HG02884 (cell line): ENCODE measurements around the gene LBH.

ENCODE experiments used
- ATAC-seq: cut with Tn5 transposase; IDR thresholded peaks from one replicate; pipeline ENCODE4 v1.9.1; 2021; ENCODE audit warnings: mild to moderate bottlenecking, moderate library complexity; ENCODE audit not compliant: unreplicated experiment

LBH gene

GRCh38 chr2:30300456-30301221, 69.3 kb downstream of the LBH start:
- no peak for ATAC-seq

GRCh38 chr2:30301551-30301950, 70.2 kb downstream of the LBH start:
- no peak for ATAC-seq

GRCh38 chr2:30302566-30302965, 71.2 kb downstream of the LBH start:
- no peak for ATAC-seq

- ATAC-seq: no peak
These were observed 71.8 kb downstream of the LBH start for GRCh38 chr2:30303095-30303494.

GRCh38 chr2:30305235-30305634, 73.9 kb downstream of the LBH start:
- no peak for ATAC-seq

- ATAC-seq: no peak
These were observed 75.2 kb downstream of the LBH start for GRCh38 chr2:30306522-30306921.

GRCh38 chr2:30308280-30308679, 76.9 kb downstream of the LBH start:
- no peak for ATAC-seq
